Stimulated activated CD4-positive, alpha-beta T cell treated with anti-CD3 and anti-CD28 coated beads, Interleukin-2, amount 100 ng/mL, for 48 hours (primary cell): ENCODE results near the gene E2F6.

Source experiments
- DNase-seq, 2 donors: peaks; one replicate each; pipeline ENCODE4 v3.0.0-alpha.2; 2020

The E2F6 gene

DNA sequence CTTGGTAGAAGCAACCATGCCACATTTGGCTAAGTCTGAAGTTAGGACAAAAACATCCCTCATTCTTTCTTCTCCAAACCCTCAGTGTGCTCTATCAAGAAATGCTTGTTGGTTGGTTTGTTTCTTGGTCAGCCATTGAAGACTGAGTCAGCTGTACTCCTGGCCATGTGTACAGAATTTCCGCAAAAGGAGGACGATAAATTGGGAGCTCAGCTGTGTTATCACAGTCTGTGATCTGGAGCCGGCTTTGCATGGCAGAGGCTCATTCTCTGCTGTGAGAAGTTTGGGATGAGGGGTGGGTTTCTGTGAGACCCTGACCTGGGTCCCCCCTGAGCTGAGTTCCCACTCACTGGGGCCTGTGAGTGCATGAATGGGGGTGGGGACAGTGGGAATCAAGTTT lies 26.3 kb upstream of the E2F6 start:
- no peak for DNase-seq

DNA sequence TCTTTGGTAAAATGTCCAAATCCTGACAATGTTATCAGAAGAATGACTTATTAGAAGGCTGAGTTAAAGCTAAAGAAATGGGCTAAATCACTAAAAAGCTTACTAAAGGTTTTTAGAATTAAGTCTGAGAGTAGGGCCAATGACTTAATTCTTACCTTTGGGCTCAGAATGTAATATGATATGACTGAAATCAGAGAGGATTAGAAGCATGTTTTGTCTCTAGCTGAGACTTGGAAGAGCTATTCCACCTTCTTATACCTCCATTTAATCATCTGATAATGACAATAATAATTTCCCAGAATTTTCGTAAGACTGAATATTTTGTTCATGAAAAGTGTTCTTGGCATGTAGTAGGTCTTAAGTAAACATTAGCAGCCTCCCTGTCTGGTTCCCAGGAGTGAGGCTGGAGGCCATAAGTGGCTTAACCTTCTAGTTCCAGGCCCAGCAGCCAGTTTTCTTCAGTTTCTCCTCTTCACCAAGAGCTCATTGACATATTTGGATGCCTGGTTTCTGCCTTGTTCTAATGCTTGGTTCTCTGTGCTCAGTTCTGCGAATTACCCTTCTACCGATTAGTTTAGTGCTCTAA lies 25.5 kb upstream of the E2F6 start:
- DNase-seq: no peak

DNA sequence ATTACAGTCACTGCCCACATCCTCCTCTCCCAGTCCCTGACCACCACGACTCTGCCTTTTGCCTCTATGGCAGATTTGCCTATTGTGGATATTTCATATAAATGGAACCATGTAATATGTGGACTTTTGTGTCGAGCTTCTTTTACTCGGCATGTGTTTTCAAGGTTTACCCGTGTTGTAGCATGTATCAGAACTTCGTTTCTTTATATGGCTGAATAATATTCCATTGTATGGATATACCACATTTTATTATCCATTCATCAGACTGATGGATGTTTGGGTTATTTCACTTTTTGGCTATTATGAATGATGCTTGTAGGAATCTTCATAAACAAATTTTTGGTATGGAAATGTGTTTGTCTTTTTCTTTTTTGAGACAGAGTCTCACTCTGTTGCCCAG lies 24.2 kb upstream of the E2F6 start:
- DNase-seq: no peak

DNA sequence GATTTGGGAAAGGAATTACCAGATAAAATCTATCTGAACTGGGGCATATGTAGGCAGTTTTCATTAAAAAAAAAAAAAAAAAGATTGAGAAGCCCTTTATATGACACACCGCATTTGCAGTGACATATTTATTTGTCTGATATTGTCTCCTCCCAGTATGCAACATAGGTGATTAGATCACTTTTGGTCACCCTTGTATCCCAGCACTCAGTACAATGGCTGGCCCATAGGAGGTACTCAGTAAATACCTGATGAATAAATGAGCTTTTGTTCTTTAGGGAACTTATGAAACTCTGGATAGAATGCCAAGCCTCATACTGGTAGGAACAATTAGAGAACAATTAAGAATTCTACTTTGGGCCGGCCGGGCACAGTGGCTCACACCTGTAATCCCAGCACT lies 22.8 kb upstream of the E2F6 start:
- no peak for DNase-seq

DNA sequence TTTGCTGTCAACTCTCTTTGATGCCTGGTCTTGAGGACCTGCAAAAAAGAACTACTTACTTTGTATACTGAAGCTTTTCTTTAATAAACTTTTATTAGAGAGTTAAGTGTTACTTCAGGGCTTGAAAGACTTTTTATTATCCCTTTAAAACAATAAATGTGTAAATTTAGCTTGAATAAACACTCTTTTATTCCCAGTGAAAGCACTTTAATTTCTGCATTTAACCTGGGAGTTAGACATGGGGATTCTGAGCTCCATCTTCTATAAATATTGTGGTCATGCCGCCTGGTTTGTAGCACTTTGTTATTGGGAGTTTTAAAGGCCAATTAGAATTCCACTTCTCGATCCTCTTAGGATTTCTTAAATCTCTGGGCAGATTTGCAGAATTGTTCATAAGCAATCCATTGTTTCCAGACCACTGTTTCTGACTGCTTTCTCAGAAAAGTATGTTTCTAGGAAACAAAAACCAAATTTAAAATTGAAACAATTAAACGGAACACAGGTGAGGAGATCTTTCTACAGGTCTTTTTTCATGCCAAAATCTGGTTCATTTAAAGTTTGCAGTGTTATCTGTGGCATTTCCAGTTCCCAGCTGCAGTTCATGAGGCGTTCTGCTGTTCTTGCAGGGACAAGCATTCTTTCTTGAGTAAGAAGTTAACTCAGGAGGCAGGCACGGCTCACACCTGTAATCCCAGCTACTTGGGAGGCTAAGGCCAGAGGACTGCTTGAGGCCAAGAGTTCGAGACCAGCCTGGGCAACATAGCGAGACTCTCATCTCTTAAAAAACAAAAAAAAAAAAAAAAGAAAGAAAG lies 18.1 kb upstream of the E2F6 start:
- no peak for DNase-seq

DNA sequence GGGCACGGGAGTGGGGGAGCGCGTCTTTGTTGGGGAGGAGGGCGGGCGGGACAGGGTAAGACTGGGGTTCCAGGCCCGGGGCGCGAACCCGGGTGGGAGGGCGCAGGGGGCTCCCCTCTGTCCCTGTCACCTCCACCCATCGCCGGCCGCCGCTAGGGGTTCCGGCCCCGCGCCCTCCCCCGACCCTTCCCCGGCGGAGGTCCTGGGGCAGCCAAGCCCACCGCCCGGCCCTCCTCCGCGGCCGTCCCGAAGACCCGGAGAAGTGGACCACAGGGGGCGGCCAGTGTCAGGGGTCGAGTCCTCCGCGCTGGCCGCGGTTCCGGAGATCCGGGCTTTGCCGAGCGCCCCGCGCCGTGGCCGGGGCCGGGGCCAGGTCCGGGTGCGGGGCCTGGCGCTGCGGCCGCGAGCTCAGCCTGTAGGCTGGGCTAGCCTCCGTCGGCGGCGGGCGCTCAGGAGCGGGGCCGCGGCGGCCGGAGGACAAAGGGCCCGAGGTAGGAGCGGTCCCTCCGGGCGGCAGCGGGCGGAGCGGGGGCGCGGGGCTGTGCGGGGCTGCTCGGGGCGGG lies 16.6 kb upstream of the E2F6 start:
- DNase-seq: no peak

DNA sequence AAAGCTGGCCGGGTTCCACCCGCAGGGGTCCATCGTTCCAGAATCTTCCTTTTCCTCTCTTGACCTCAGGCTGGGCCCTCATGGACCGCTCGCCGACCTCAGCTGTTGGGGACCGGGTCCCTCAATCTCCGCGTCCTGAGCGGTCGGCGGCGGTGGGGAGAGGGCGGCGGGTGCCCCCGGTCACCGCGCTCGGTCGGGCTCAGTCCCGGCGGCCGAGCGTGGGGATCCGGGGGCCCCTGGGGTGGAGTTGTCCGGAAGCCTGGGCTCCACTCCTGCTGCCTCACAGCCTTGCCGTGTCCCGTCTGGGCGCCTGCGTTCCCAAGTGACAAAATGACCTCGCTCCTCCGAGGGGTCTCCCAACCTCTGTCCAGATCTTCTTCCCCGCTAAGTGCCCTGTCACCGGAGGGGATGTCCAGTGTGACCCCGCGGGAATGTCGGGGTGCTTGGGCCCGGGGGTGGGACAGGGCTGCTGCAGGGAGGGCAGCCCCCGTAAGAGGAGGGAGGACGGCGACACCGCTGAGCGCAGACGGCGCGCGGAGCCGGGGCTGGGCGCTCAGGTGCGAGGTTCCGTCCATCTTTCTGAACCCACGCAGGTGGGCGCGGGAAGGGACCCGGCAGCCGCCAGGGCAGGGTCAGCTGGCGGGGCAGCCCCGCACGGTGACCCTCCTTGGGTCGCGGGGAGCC lies 16.0 kb upstream of the E2F6 start:
- no peak for DNase-seq

DNA sequence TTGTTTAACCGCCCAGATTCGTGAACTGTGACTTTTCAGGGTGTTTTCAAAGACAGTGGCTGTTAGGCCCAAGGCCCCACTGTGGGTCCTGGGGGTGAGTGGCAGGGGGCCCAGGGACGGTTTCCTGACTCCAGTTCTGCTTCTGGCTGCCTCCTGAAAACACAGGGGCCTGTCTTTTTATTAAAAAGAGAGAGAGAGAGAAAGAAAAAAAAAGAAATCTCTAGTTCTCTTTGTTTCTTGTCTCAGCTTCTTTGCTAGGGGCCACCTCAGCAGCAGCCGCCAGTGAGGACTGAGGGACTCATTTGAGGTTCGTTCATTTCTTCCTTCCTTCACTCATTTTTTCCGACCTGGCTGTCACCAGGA lies 15.4 kb upstream of the E2F6 start:
- DNase-seq: no peak

DNA sequence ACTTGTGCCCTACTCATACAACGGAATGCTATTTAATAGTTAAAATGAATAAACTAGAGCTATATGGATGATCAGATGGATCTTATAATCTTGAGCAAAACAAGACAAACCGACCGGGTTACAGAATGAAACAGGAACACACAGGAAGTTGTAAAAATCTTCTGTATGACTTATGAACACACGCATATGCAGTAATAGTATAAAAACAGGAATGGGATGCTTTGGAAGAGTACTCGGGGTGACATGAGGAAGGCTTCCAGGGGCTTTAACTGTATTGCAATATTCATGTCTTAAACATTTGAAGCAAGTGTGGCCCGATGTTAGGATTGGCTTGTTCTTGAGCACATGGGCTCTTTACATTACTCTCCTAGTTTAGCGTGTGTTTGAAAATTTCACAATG lies 14.9 kb upstream of the E2F6 start:
- DNase-seq: no peak

DNA sequence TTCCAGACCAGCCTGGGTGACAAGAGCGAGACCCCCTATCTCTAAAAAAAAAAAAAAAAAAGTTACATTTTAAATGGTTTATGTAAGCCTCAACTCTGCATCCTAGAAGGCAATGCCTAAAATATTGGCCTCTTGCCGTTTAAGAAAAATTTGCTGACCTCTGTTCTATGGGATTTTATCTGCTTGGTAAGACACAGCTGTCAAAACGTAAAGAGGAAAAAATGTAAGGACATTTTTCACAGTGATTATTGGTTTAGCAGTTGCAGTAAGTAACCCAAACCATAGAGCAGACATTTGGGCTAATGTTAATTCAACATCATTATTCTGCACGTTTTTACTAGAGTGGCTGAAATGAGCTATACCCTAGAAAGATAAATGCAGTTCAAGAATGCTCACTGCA lies 14.4 kb upstream of the E2F6 start:
- DNase-seq: no peak

DNA sequence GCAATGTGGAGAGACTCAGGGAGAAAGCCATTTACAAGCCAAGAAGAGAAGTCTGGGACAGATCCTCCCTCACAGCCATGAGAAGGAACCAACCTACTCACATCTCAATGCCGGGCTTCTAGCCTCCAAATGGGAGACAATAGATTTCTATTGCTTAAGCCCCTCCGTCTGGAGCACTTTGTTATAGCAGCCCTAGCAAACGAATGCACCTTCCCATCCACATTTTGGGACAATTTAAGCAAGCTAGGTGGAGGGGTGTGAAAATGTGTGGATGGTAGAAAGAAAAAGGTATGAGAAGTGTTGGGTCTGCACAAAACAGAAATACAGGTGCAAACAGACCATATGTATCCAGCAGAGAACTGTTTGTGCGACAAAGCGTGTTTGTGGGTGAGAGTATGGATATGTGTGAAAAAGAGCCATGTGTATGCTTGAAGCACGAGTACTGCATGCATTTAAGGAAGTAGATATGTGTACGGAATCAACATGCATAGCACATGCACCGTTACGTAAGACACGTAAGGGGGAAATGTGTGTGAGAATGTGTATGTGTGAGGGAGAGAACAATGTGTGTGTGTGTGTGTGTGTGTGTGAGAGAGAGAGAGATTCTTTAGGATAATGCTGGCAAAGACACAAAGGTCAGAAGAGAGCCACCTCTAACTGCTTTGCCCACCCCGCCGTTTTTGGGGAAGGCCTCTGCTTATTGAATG lies 13.1 kb upstream of the E2F6 start:
- DNase-seq: no peak

DNA sequence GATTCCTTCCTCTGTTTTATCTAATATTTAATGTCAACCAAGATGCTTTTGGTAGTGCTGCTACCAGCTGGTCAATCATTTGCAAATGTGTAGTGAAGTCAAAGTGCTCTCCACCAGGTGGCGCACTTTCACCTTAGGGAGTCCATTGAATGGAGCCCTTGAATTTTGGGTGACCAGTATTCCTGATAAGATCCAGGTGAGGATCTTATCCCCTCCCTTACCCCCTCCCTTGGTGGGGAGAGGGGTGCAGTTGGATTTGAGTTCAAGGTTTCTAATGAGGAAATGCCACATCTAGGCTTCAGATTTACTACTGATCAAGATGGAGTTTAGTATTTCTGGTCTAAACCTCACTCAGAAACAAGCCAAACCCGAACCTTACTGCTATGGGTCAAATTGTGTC lies 12.0 kb upstream of the E2F6 start:
- DNase-seq: peak; percentile 88 to 91

DNA sequence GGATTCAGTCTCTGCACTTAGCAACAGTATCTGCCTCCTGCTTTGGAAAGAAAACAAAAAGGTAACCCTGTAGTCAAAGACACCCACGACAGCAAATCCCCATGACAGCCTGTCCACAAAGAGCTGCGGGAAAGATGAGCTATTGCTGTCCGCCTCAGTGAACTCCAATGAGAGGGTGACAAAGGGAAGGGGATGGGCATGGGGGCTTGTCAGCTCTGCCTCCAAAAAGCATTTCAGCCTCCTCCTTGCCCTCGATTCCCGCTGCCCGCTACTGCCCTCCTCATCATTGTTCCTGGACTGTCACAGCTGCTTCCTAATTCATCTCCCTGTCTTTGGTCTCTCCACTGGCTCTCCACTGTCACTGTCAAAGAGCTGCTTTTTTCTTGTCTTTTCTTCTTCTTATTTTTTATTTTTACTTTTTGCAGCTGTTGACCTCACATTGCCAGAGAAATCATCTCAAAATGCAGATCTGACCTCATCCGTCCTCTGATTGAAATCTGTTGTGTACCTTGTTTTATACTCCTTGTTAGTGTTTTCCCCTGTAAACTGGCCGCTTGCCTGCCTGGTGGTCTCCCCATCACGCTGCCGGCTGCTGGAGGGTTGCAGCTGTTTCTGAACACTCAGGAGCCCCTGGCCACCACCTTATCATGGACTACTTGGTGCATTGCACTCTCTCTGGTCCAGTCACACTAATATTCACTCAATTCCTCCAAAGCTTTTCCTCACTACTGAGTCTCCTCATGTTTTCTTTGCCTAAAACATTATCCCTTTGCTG lies 7.9 kb upstream of the E2F6 start:
- DNase-seq: no peak

DNA sequence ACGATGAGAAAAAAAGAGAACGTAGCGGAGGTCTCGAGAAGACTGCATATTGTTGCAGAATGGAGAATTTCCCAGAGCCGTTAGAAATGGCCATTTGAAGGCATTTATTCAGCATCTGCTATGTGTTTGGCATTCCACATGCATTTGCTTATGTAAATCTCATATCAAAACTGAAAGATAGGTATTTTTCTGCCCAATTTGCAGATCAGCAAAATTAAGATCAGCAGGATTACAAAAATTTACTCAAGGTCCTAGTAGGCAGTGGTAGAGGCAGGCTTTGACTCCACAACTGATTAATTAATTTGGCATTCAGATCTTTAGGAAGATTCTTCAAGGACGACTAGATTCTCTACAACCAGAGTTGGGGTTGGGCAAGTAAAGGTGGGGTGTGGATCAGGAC lies 1.8 kb upstream of the E2F6 start:
- DNase-seq: no peak

DNA sequence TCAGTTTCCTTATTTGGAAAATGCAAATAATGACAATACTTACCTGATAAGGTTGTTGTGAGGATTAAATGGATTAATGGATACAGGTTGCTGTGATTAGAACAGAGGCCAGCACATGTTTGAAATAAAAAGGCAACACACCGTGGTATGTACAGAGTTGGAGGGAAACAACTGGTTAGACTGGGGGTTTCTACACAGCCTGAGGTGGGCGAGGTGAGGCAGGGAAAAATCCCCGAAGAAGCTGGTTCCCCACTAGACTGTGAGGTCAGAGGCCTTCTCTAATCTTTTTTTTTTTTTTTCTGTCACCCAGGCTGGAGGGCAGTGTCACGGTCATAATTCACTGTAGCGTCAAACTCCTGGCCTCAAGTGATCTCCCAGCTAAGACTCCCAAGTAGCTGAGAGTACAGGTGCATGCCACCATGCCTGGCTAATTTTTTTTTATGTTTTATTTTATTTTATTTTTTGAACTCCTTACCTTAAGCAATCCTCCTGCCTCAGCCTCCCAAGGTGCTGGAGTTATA lies 1.2 kb upstream of the E2F6 start:
- DNase-seq: no peak

DNA sequence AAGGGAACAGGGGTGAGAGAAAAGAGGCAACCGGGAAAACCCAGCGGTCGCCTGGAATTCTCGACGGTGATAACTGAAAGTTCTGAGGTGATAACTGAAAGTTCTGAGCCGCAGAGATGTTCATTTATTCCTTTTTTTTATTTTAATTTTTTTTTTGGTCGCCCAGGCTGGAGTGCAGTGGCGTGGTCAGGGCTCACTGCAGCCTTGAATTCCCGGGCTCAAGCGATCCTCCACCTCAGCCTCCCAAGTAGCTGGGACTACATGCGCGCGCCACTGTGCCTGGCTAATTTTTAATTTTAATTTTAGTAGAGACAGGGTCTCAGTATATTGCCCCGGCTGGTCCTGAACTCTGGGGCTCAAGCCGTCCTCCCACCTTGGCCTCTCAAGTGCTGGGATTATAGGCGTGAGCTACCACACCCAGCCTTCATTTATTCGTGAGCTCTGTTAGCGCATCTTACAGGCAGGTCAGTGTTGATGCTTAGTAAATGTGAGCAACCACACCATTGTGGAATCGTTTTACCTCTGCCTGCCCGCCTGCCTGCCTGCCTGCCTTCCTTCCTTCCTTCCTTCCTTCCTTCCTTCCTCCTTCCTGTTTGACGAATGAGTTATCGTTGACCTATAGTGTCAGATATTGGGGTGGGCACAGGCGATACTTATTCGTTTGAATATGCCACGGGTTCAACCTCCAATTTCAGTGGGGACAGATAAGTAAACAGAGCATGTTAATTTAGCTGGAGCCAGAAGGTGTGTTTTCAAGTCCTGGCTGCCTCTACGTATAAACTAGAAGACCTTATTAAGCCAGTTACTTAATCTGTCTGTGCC lies 557 bp upstream of the E2F6 start:
- DNase-seq: no peak

DNA sequence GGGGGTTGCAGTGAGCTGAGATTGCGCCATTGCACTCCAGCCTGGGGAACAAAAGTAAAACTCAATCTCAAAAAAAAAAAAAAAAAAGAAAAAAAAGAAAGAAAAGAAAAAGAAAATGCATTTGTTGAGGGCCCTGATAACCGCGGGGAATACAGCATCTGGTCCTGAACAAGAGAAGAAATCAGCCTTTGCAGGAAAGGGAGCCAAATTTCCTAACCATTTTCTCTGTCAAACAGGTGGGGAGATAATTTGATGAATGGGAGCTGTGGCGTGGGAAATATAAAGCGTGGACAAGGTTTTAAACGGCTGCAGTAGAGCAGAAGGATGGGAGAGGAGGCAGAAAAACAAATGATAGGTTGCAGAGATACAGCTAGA lies 864 bp downstream of the E2F6 start:
- DNase-seq: no peak

DNA sequence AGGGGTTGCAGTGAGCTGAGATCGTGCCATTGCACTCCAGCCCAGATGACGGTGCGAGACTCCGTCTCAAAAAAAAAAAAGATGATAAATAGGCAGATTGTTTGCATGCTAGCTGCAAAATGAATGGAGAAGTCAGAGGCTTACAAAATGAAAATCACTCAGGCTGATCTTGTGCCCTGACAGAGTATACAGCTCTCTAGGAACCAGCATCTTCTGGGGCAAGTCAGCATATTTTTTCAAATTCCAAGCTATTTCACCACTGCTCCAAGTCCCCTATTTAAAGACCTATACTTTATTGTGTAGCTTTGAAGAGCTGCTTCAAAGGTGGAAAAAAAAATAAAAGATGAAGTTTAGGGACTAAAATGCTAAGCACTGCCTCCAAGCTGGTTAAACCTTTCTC lies 6.1 kb downstream of the E2F6 start:
- no peak for DNase-seq

DNA sequence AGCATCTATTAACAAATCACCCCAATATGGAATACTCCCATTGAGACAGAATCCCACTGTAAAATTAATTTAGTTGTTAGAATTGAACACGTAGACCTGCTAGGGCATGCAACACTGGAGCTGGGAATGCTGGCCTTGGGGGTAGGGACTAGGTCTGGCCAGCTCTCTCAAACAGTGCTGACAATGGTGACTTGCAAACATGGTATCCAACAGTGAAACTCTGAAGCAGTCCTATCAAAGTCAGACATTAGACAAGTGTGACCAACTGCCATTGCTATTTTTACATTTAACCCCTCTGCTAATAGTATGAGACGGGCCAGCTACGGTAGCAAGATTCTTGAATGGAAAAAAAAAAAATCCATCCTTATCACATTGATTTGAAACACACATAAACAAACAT lies 7.2 kb downstream of the E2F6 start:
- DNase-seq: no peak

DNA sequence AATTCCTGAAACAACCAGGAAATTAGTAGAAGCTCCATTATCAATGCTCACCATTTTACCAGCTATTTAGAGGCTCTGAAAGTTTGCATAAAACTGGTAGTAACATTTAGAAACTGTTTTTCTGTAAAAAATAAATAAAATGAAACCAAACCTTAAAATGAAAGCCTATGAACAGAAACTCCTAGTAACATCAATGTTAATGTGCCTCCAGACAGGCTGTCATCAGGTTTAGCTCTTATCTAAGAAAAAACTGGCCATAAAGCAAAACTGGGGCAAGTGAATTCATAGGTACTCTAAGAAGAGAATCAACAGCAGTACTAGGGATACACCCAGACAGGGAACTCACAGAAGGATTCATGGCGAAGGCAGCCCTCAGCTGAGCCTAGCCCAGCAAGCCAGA lies 8.0 kb downstream of the E2F6 start:
- DNase-seq: no peak

DNA sequence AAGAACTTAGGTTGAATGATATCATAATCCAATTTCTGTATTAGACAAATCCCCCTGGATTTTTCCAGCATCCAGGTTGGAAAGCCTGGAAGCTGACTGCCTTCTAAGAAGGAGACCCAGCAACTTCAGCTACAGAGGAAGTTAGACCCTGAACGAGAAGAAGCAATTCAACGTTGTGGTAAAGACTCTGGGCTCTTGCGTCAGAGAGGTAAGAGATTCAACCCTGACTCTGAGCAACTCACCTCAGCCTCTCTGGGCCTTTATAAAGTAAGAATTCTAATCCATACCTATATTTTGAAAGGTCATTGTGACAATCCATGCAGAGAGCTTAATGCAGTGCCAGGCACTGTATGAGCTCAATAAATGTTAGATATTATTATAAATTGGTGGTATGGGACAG lies 9.7 kb downstream of the E2F6 start:
- no peak for DNase-seq

DNA sequence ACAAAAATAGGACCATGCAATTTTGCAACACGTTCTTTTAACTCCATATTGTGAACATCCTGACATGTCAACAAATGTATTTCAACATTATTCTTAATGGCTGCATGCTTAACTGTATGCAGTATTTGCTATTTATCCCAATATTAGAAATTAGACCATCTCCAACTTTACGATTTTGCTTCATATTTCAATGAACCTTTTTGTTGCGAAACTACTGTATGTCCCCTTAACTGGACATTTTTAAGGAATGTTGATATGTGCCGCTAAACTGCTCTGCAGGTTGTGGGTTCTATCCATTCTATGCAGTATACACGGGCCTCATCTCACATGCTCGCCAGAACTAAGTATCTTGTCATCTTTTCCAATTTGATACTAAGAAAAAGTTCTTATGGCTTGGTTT lies 11.1 kb downstream of the E2F6 start:
- DNase-seq: no peak
